ENCODE measurements around the gene LRRC25. TPM values are rescaled to one million over a fixed set of nuclear protein-coding genes. Genes with fewer than 3 reads are reported as not detected.
A peak's percentile ranks its signal among the peaks of the same experiment; 100 is the strongest.

Gene LRRC25
- total RNA-seq, 1 donor from 2014 or later: not detected

- Mint-ChIP-seq H3K4me1 (ENCODE audit: low read depth) (peaks cover 14% of the 10 kb centered on the region), H3K9me3 (no peaks in the 10 kb centered on the region), H3K27me3 (ENCODE audit: low read depth) (no peaks in the 10 kb centered on the region), H3K4me3 (ENCODE audit: low read depth) (no peak overlapping the region), H3K27ac (no peak overlapping the region), H3K36me3 (ENCODE audit: low read depth) (peaks cover 23% of the 10 kb centered on the region)
- intact Hi-C loops (cut with micrococcal nuclease): no loop called here
- no peak for DNase-seq (ENCODE audit: low spot score)
These were observed 35.7 kb upstream of the LRRC25 start for GRCh38 chr19:18433015-18433691.

DNA sequence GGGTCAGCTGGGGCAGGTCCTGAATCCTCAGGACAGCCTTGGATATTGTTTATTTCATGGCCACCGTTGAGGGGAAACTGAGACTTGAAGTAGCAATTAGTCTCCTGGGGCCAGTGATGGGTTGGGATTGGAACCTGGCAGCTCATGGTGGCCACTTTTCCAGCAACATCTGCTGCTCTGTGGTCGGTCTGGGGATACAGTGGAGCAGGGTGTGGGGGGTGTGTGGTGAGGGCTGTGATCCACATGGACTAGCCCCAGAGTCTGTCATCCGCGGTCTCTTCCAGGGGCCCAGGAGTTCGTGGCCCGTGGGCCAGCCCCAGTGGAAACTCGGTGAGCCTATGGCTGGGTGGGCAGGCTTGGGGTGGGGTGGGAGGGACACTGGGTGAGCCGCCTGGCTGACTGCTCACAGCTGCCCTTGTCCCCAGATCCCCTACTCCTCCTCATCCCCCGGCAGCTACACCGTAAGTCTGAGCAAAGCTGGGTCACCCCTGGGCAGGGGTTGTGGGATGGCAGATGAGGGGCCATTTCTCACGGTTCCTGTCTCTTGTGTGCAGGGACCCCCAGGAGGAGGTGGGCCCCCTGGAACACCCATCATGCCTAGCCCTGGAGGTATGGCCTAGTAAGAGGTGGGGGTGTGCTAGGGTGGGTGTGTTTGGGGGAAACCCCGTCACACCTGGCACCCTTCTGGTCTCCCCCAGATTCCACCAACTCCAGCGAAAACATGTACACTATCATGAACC lies 35.0 kb upstream of the LRRC25 start:
- no peaks in the 10 kb centered on the region for H3K27me3 Mint-ChIP-seq (ENCODE audit: low read depth)
- intact Hi-C loops (cut with micrococcal nuclease): no loop called here
- H3K4me1 Mint-ChIP-seq (ENCODE audit: low read depth): peaks cover 14% of the 10 kb centered on the region
- DNase-seq (ENCODE audit: low spot score): no peak
- H3K27ac Mint-ChIP-seq: no peak overlapping the region
- peaks cover 23% of the 10 kb centered on the region for H3K36me3 Mint-ChIP-seq (ENCODE audit: low read depth)
- H3K9me3 Mint-ChIP-seq: no peaks in the 10 kb centered on the region
- H3K4me3 Mint-ChIP-seq (ENCODE audit: low read depth): no peak overlapping the region

DNA sequence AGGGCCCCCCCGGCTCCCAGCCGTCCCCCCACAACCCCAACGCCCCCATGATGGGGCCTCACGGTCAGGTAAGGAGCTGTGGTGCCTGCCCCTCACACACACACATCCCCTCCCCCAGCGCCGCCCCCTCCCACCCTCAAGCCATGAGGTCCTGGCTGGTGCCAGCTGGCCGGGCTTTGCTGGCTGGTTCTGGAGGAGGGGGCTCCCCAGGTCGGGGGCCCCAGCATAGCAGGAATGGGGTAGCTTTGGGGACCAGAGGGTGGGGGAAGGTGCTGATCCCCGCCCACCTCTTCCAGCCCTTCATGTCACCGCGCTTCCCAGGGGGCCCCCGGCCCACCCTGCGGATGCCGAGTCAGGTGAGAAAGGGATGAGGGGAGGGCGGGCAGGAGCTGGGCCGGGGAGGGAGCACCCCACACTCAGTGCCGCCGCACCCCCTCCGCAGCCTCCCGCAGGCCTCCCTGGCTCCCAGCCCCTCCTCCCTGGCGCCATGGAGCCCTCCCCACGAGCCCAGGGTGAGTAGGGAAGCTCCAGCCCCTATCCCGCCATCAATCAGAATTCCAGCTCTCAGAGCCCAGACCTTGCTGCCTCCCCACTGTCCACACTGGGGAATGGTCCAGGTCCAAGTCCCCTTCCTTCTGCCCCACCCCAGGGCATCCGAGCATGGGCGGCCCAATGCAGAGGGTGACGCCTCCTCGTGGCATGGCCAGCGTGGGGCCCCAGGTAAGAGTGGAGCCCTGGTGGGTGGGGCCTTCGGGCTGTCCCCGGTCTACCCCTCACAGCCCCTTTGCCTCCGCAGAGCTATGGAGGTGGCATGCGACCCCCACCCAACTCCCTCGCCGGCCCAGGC lies 34.2 kb upstream of the LRRC25 start:
- H3K27ac Mint-ChIP-seq: no peak overlapping the region
- intact Hi-C loops (cut with micrococcal nuclease): no loop called here
- H3K4me3 Mint-ChIP-seq (ENCODE audit: low read depth): no peak overlapping the region
- peaks cover 14% of the 10 kb centered on the region for H3K4me1 Mint-ChIP-seq (ENCODE audit: low read depth)
- no peaks in the 10 kb centered on the region for H3K27me3 Mint-ChIP-seq (ENCODE audit: low read depth)
- H3K36me3 Mint-ChIP-seq (ENCODE audit: low read depth): peaks cover 23% of the 10 kb centered on the region
- no peak for DNase-seq (ENCODE audit: low spot score)
- H3K9me3 Mint-ChIP-seq: no peaks in the 10 kb centered on the region

GRCh38 chr19:18430417-18431144 lies 33.2 kb upstream of the LRRC25 start:
- H3K9me3 Mint-ChIP-seq: no peaks in the 10 kb centered on the region
- peaks cover 18% of the 10 kb centered on the region for H3K36me3 Mint-ChIP-seq (ENCODE audit: low read depth)
- intact Hi-C loops (cut with micrococcal nuclease): no loop called here
- DNase-seq (ENCODE audit: low spot score): no peak
- no peak overlapping the region for H3K27ac Mint-ChIP-seq
- peaks cover 13% of the 10 kb centered on the region for H3K4me1 Mint-ChIP-seq (ENCODE audit: low read depth)
- H3K4me3 Mint-ChIP-seq (ENCODE audit: low read depth): peak overlapping the region; percentile 42
- no peaks in the 10 kb centered on the region for H3K27me3 Mint-ChIP-seq (ENCODE audit: low read depth)

GRCh38 chr19:18429717-18430416 lies 32.4 kb upstream of the LRRC25 start:
- H3K4me3 Mint-ChIP-seq (ENCODE audit: low read depth): no peak overlapping the region
- H3K36me3 Mint-ChIP-seq (ENCODE audit: low read depth): peaks cover 18% of the 10 kb centered on the region
- peaks cover 16% of the 10 kb centered on the region for H3K4me1 Mint-ChIP-seq (ENCODE audit: low read depth)
- intact Hi-C loops (cut with micrococcal nuclease): no loop called here
- DNase-seq (ENCODE audit: low spot score): no peak
- no peaks in the 10 kb centered on the region for H3K9me3 Mint-ChIP-seq
- no peak overlapping the region for H3K27ac Mint-ChIP-seq
- H3K27me3 Mint-ChIP-seq (ENCODE audit: low read depth): no peaks in the 10 kb centered on the region

DNA sequence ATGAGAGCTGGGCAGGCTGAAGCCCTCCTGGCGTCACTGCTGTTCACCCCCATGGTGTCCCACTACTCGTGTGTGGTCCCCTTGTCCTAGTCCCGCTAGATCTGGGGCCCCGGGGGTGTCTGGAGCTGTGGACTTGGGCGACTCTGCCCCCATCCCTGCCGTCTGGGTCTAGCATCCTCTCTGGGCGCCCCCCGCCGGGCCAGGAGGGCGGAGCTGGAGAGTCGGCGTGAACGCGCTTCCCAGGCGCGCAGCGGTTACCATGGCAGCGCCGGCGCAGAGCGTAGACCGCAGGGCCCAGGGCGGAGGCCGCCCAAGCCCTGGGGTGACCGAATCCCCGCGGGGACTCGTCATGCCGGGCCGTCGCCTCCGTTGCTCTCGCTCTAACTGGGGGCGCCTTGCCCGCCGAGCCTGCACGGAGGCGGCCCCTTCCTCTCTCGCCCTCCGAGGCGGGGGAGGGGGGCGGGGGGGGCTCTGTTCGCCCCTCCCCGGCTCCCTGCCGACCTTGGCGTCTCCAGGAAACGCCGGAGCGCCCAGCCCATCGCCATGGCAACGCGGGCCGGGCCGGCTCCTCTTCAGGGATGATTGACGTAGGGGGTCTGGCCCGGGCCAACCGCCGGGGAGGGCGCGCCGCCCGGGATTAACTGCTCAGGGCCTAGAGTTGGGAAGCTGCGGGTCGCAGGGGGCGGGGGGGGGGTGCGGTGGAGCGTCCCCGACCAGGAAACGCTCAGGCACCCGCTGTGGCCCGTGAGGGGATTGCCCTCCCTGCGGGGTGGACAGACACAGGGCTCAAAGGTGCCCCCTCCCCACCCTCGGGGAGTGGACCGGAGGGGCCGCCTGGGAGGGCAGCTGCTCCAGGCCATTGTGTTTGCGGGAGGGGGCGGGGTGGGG lies 31.6 kb upstream of the LRRC25 start:
- H3K36me3 Mint-ChIP-seq (ENCODE audit: low read depth): peaks cover 10% of the 10 kb centered on the region
- H3K27me3 Mint-ChIP-seq (ENCODE audit: low read depth): no peaks in the 10 kb centered on the region
- peak; percentile 82 for DNase-seq (ENCODE audit: low spot score)
- intact Hi-C loops (cut with micrococcal nuclease): no loop called here
- H3K4me1 Mint-ChIP-seq (ENCODE audit: low read depth): peaks cover 16% of the 10 kb centered on the region
- H3K4me3 Mint-ChIP-seq (ENCODE audit: low read depth): peak overlapping the region; percentile 17
- no peak overlapping the region for H3K27ac Mint-ChIP-seq
- no peaks in the 10 kb centered on the region for H3K9me3 Mint-ChIP-seq

- no peak for DNase-seq (ENCODE audit: low spot score)
- Mint-ChIP-seq H3K36me3 (ENCODE audit: low read depth) (peaks cover 9% of the 10 kb centered on the region), H3K4me1 (ENCODE audit: low read depth) (peaks cover 19% of the 10 kb centered on the region), H3K4me3 (ENCODE audit: low read depth) (no peak overlapping the region), H3K27ac (no peak overlapping the region), H3K27me3 (ENCODE audit: low read depth) (no peaks in the 10 kb centered on the region), H3K9me3 (no peaks in the 10 kb centered on the region)
- intact Hi-C loops (cut with micrococcal nuclease): no loop called here
These were observed 30.9 kb upstream of the LRRC25 start for GRCh38 chr19:18428173-18428786.

GRCh38 chr19:18427743-18428113 lies 30.3 kb upstream of the LRRC25 start:
- Mint-ChIP-seq H3K4me3 (ENCODE audit: low read depth) (no peak overlapping the region), H3K27ac (no peak overlapping the region)

DNA sequence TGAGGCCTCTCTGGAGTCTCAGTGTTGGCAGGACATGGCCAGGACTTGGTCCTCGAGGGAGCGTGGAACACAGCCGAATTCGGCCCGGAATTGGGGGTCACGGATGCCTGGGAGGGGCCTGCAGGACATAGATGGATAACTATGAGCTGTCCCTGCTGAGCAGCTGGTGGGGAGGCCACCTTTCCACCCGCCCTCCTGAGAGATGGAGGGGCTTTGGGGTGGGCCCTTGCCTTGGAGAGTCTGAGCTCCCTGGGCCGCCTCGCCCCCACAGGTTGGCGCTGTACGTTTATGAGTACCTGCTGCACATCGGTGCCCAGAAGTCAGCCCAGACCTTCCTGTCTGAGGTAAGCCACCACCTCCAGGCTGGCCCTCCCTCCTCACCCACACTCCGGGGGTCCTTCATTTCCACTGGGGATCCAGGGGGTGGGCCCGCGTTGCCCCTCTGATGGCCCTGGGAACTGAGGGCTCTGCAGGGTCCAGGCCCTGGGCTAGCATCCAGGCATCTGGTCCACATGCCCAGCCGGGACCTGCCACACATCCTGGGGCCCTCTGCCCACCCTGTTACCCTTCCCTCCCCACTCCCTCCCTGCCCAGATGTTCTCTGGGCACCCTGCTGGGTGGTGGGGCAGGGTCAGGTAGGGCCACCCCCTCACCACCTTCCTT lies 29.8 kb upstream of the LRRC25 start:
- peaks cover 15% of the 10 kb centered on the region for H3K36me3 Mint-ChIP-seq (ENCODE audit: low read depth)
- intact Hi-C loops (cut with micrococcal nuclease): no loop called here
- no peaks in the 10 kb centered on the region for H3K27me3 Mint-ChIP-seq (ENCODE audit: low read depth)
- no peak overlapping the region for H3K27ac Mint-ChIP-seq
- H3K4me3 Mint-ChIP-seq (ENCODE audit: low read depth): no peak overlapping the region
- peaks cover 26% of the 10 kb centered on the region for H3K4me1 Mint-ChIP-seq (ENCODE audit: low read depth)
- DNase-seq (ENCODE audit: low spot score): no peak
- H3K9me3 Mint-ChIP-seq: no peaks in the 10 kb centered on the region

More at GRCh38 chr19:18427743-18428113, 30.3 kb upstream of the LRRC25 start:
- H3K9me3 Mint-ChIP-seq: no peaks in the 10 kb centered on the region
- peaks cover 23% of the 10 kb centered on the region for H3K4me1 Mint-ChIP-seq (ENCODE audit: low read depth)
- H3K36me3 Mint-ChIP-seq (ENCODE audit: low read depth): peaks cover 14% of the 10 kb centered on the region
- no peak for DNase-seq (ENCODE audit: low spot score)
- intact Hi-C loops (cut with micrococcal nuclease): no loop called here
- H3K27me3 Mint-ChIP-seq (ENCODE audit: low read depth): no peaks in the 10 kb centered on the region

DNA sequence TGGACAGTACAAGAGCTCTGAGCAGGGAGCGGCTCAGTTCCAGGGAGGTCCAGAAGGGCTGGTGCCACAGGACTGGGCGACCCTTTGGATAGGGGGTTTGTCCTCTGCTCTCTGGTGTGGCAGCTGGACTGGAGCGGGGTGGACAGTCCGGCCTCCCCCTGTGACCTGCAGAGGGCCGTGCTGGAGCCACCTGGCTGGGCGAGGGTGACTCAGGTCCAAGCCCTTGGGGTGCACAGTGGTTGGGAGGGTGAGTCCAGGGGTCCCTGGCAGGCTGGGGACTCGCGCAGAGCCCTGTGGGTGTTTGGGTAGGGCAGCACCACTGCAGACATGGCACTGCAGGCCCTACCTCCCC lies 29.0 kb upstream of the LRRC25 start:
- no peaks in the 10 kb centered on the region for H3K27me3 Mint-ChIP-seq (ENCODE audit: low read depth)
- H3K36me3 Mint-ChIP-seq (ENCODE audit: low read depth): peaks cover 9% of the 10 kb centered on the region
- no peak overlapping the region for H3K4me3 Mint-ChIP-seq (ENCODE audit: low read depth)
- H3K27ac Mint-ChIP-seq: no peak overlapping the region
- H3K4me1 Mint-ChIP-seq (ENCODE audit: low read depth): peaks cover 34% of the 10 kb centered on the region
- no peaks in the 10 kb centered on the region for H3K9me3 Mint-ChIP-seq
- DNase-seq (ENCODE audit: low spot score): no peak
- intact Hi-C loops (cut with micrococcal nuclease): no loop called here

Measured in activated T-helper 2 cell treated with anti-CD3 and anti-CD28 coated beads, Interferon-gamma antibody, Interleukin-2, Interleukin-4, amounts not matched to agents 10 μg/mL and 5 μg/mL and 100 μg/mL, durations not matched to agents 14 hours and 24 hours and 36 hours (primary cell).